K562 (cell line): Measurements from ENCODE around the gene SRRM4. TPM values are rescaled to one million over a fixed set of nuclear protein-coding genes. Genes with fewer than 3 reads are reported as not detected.

ENCODE experiments used
- CLOCK ChIP-seq: fragments of 250-450 bp; sonication (Bioruptor Pico); IDR thresholded peaks from 2 replicates; pipeline ENCODE4 v1.4.0; 2020; ENCODE audit warnings: mild to moderate bottlenecking, moderate library complexity, borderline replicate concordance
- EP400 ChIP-seq: fragments of 450-650 bp; IDR thresholded peaks from 2 replicates; pipeline ENCODE4 v1.6.1; 2017; ENCODE audit warnings: antibody characterized with exemption, mild to moderate bottlenecking, moderate library complexity
- FOSL1 ChIP-seq: fragments of 200-800 bp; sonication (Bioruptor generic); conservative IDR thresholded peaks from 2 replicates; pipeline ENCODE4 v1.6.1; 2016; ENCODE audit warnings: missing genetic modification characterization, missing compliant biosample characterization
- RREB1 ChIP-seq: fragments of 250-450 bp; sonication (Bioruptor Pico); IDR thresholded peaks from 2 replicates; pipeline ENCODE4 v1.4.0; 2020
- SRSF1 ChIP-seq: fragments of 200-400 bp; formaldehyde crosslinking; IDR thresholded peaks from 2 replicates; pipeline ENCODE4 v1.6.1; 2017; ENCODE audit warnings: mild to moderate bottlenecking, low read depth, low read length, moderate library complexity
- YBX1 ChIP-seq: fragments of 450-650 bp; IDR thresholded peaks from 2 replicates; pipeline ENCODE4 v1.7.1; 2016; ENCODE audit warnings: mild to moderate bottlenecking
- ZNF274 ChIP-seq: IDR thresholded peaks from 2 replicates; pipeline ENCODE4 v1.6.1; 2011; ENCODE audit warnings: low read depth, mild to moderate bottlenecking, low read length, moderate library complexity, borderline replicate concordance
- ZNF354B ChIP-seq: fragments of 250-450 bp; sonication (Bioruptor Pico); IDR thresholded peaks from 2 replicates; pipeline ENCODE4 v1.4.0; 2020
- polyA plus RNA-seq, 8 experiments: library from polyadenylated mRNA; depleted of rRNA in 4 of 8; stranded (reverse) in 5 of 8; unstranded in 3 of 8; fragments of >200 nt; fragmentation: Nextera tagmentation in 2 of 8; fragmentation: Illumina TruSeq in 1 of 8; extraction: Ambion mirVana in 2 of 8; extraction: Trizol in 1 of 8; gene quantifications; 2 replicates each; pipeline versions ENCODE4 v1.2.1 to v1.2.3, GENCODE V29; 2011 to 2014; ENCODE audit warnings: inconsistent platforms in 1 of 8, missing spikeins in 1 of 8
- total RNA-seq, 7 experiments: library from RNA; depleted of rRNA in 6 of 7; stranded (reverse); fragments of >200 nt in 6 of 7; fragmentation: Illumina TruSeq in 2 of 7; extraction: Trizol in 2 of 7; gene quantifications; 2 replicates each; pipeline versions ENCODE4 v1.2.1 to v1.2.3, GENCODE V29; 2011 to 2021; ENCODE audit warnings: low replicate concordance in 1 of 7

Gene SRRM4
- total and polyA plus RNA-seq, 9 of the 15 experiments (the other 6 are each of a cell fraction or from before 2014, with no cell fraction given), result not detected

- TF ChIP-seq RREB1 (no peak), ZNF354B (CRISPR knock-in tag) (no peak), YBX1 (no peak), FOSL1 (no peak), CLOCK (CRISPR knock-in tag) (no peak), EP400 (no peak), ZNF274 (no peak), SRSF1 (no peak)
Observed at GRCh38 chr12:119169150-119169549, 187.8 kb downstream of the SRRM4 start (continued).
